K562 (cell line): ENCODE measurements around the gene ATG4D. TPM values are rescaled to one million over a fixed set of nuclear protein-coding genes. Genes with fewer than 3 reads are reported as not detected.

Source experiments
- CAMTA2 ChIP-seq: fragments of 250-450 bp; sonication (Bioruptor Pico); conservative IDR thresholded peaks from 2 replicates; pipeline ENCODE4 v1.5.1; 2022
- CHCHD3 ChIP-seq: fragments of 250-450 bp; sonication (Bioruptor Pico); IDR thresholded peaks from 2 replicates; pipeline ENCODE4 v2.1.2; 2022; ENCODE audit warnings: mild to moderate bottlenecking
- NFYB ChIP-seq: IDR thresholded peaks from 2 replicates; pipeline ENCODE4 v1.6.1; 2011; ENCODE audit warnings: mild to moderate bottlenecking, moderate library complexity; ENCODE audit not compliant: insufficient read length; ENCODE audit errors: extremely low read depth
- NR2C1 ChIP-seq, 2 experiments: fragments of 450-650 bp; IDR thresholded peaks; 2 replicates each; pipeline ENCODE4 v1.6.1; 2017; ENCODE audit warnings: mild to moderate bottlenecking in 2 of 2, antibody characterized with exemption in 1 of 2, inconsistent platforms in 1 of 2, missing compliant biosample characterization in 1 of 2, missing genetic modification characterization in 1 of 2
- RBM25 ChIP-seq: fragments of 200-400 bp; formaldehyde crosslinking; IDR thresholded peaks from 2 replicates; pipeline ENCODE4 v1.6.1; 2018; ENCODE audit warnings: low read length, low read depth, moderate library complexity; ENCODE audit not compliant: severe bottlenecking
- ZFP36 ChIP-seq: fragments of 150-350 bp; IDR thresholded peaks from 2 replicates; pipeline ENCODE4 v1.6.1; 2018; ENCODE audit warnings: low read length, low read depth; ENCODE audit not compliant: partially characterized antibody
- ZSCAN29 ChIP-seq: fragments of 450-650 bp; IDR thresholded peaks from 2 replicates; pipeline ENCODE4 v1.6.1; 2017
- polyA plus RNA-seq, 8 experiments: library from polyadenylated mRNA; depleted of rRNA in 4 of 8; stranded (reverse) in 5 of 8; unstranded in 3 of 8; fragments of >200 nt; fragmentation: Nextera tagmentation in 2 of 8; fragmentation: Illumina TruSeq in 1 of 8; extraction: Ambion mirVana in 2 of 8; extraction: Trizol in 1 of 8; gene quantifications; 2 replicates each; pipeline versions ENCODE4 v1.2.1 to v1.2.3, GENCODE V29; 2011 to 2014; ENCODE audit warnings: inconsistent platforms in 1 of 8, missing spikeins in 1 of 8
- total RNA-seq, 7 experiments: library from RNA; depleted of rRNA in 6 of 7; stranded (reverse); fragments of >200 nt in 6 of 7; fragmentation: Illumina TruSeq in 2 of 7; extraction: Trizol in 2 of 7; gene quantifications; 2 replicates each; pipeline versions ENCODE4 v1.2.1 to v1.2.3, GENCODE V29; 2011 to 2021; ENCODE audit warnings: low replicate concordance in 1 of 7
- TF ChIP-seq, protein P1 (sequence below): fragments of 250-450 bp; sonication (Bioruptor Pico); IDR thresholded peaks from 2 replicates; pipeline ENCODE4 v1.8.0; 2022; ENCODE audit warnings: inconsistent platforms
- TF ChIP-seq, protein P2 (sequence below), 2 experiments: IDR thresholded peaks; 2 replicates each; pipeline ENCODE4 v1.6.1; 2012; ENCODE audit warnings: improper control_type of control experiment in 2 of 2, low read depth in 2 of 2, low read length in 2 of 2, borderline replicate concordance in 1 of 2
- TF ChIP-seq, protein P3 (sequence below): fragments of 450-650 bp; IDR thresholded peaks from 2 replicates; pipeline ENCODE4 v1.7.0; 2016; ENCODE audit warnings: borderline replicate concordance
- TF ChIP-seq, protein P4 (sequence below): fragments of 250-450 bp; sonication (Bioruptor Pico); IDR thresholded peaks from 2 replicates; pipeline ENCODE4 v1.5.0; 2021
- TF ChIP-seq, protein P5 (sequence below), 2 experiments: fragments of 150-350 bp in 1 of 2; IDR thresholded peaks; 2 replicates each; pipeline ENCODE4 v1.6.1; 2012 to 2016; ENCODE audit warnings: low read depth in 2 of 2, low read length in 2 of 2, mild to moderate bottlenecking in 1 of 2, moderate library complexity in 1 of 2

The ATG4D gene
- total and polyA plus RNA-seq, 9 of the 15 experiments (the other 6 are each of a cell fraction or from before 2014, with no cell fraction given) = 0.51 to 66.1 (median 22.9) TPM

DNA sequence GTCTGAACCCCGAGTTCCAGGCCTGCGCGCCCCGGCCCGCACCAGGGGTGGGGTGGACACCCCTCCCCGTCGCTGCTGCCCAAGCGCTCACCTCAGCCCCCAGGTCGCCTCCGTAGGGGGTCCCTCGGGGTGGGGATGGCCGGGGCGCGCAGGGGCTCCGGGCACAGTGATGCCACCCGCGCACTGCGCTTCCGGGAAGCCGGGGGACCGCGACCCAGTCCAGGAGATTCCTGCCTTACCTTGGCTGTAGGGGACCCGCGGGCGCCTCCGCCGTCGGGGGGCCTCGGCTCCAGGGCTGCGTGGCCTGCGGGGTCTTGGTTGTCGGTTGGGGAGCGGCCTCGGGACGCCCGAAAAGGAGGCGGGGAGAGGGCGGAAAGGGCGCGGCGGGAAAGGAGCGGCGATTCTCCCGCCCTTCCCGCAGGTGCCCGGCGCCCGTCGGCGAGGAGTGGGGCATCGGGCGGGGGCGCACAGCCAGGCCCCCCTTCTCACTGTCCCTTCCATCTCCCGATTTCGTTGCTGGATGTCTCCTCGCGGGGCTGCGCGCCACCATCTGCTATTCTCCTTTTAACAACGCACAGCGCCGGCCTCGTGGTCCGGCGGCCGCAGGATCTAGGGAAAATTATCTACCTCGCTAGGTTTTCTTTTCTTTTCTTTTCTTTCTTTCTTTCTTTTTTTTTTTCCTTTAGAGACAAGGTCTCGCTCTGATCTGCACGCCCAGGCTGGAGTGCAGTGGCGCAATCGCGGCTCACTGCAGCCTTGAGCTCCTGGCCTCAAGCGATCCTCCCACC, 40.5 kb upstream of the ATG4D start, which contains the start of gene KEAP1 (continued):
- TF ChIP-seq, protein P1, sequence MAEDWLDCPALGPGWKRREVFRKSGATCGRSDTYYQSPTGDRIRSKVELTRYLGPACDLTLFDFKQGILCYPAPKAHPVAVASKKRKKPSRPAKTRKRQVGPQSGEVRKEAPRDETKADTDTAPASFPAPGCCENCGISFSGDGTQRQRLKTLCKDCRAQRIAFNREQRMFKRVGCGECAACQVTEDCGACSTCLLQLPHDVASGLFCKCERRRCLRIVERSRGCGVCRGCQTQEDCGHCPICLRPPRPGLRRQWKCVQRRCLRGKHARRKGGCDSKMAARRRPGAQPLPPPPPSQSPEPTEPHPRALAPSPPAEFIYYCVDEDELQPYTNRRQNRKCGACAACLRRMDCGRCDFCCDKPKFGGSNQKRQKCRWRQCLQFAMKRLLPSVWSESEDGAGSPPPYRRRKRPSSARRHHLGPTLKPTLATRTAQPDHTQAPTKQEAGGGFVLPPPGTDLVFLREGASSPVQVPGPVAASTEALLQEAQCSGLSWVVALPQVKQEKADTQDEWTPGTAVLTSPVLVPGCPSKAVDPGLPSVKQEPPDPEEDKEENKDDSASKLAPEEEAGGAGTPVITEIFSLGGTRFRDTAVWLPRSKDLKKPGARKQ (CRISPR knock-in tag) = 0 out of 2 replicates have a peak, but pooled peaks have one; percentile 18
- TF ChIP-seq, protein P2, sequence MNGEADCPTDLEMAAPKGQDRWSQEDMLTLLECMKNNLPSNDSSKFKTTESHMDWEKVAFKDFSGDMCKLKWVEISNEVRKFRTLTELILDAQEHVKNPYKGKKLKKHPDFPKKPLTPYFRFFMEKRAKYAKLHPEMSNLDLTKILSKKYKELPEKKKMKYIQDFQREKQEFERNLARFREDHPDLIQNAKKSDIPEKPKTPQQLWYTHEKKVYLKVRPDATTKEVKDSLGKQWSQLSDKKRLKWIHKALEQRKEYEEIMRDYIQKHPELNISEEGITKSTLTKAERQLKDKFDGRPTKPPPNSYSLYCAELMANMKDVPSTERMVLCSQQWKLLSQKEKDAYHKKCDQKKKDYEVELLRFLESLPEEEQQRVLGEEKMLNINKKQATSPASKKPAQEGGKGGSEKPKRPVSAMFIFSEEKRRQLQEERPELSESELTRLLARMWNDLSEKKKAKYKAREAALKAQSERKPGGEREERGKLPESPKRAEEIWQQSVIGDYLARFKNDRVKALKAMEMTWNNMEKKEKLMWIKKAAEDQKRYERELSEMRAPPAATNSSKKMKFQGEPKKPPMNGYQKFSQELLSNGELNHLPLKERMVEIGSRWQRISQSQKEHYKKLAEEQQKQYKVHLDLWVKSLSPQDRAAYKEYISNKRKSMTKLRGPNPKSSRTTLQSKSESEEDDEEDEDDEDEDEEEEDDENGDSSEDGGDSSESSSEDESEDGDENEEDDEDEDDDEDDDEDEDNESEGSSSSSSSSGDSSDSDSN (IDR thresholded peaks at IDR 0.05; ENCODE audit: borderline replicate concordance in 1 of 2, low read depth in 2 of 2, low read length in 2 of 2) = no peak
- TF ChIP-seq ZSCAN29 (no peak), NFYB (no peak), CHCHD3 (CRISPR knock-in tag) (no peak), NR2C1 (IDR thresholded peaks at IDR 0.05) (no peak), NR2C1 (tag; IDR thresholded peaks at IDR 0.05) (no peak), CAMTA2 (no peak), RBM25 (no peak), ZFP36 (no peak)
- TF ChIP-seq, protein P3, sequence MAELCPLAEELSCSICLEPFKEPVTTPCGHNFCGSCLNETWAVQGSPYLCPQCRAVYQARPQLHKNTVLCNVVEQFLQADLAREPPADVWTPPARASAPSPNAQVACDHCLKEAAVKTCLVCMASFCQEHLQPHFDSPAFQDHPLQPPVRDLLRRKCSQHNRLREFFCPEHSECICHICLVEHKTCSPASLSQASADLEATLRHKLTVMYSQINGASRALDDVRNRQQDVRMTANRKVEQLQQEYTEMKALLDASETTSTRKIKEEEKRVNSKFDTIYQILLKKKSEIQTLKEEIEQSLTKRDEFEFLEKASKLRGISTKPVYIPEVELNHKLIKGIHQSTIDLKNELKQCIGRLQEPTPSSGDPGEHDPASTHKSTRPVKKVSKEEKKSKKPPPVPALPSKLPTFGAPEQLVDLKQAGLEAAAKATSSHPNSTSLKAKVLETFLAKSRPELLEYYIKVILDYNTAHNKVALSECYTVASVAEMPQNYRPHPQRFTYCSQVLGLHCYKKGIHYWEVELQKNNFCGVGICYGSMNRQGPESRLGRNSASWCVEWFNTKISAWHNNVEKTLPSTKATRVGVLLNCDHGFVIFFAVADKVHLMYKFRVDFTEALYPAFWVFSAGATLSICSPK = no peak
- TF ChIP-seq, protein P4, sequence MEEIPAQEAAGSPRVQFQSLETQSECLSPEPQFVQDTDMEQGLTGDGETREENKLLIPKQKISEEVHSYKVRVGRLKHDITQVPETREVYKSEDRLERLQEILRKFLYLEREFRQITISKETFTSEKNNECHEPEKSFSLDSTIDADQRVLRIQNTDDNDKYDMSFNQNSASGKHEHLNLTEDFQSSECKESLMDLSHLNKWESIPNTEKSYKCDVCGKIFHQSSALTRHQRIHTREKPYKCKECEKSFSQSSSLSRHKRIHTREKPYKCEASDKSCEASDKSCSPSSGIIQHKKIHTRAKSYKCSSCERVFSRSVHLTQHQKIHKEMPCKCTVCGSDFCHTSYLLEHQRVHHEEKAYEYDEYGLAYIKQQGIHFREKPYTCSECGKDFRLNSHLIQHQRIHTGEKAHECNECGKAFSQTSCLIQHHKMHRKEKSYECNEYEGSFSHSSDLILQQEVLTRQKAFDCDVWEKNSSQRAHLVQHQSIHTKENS = no peak
- TF ChIP-seq, protein P5, sequence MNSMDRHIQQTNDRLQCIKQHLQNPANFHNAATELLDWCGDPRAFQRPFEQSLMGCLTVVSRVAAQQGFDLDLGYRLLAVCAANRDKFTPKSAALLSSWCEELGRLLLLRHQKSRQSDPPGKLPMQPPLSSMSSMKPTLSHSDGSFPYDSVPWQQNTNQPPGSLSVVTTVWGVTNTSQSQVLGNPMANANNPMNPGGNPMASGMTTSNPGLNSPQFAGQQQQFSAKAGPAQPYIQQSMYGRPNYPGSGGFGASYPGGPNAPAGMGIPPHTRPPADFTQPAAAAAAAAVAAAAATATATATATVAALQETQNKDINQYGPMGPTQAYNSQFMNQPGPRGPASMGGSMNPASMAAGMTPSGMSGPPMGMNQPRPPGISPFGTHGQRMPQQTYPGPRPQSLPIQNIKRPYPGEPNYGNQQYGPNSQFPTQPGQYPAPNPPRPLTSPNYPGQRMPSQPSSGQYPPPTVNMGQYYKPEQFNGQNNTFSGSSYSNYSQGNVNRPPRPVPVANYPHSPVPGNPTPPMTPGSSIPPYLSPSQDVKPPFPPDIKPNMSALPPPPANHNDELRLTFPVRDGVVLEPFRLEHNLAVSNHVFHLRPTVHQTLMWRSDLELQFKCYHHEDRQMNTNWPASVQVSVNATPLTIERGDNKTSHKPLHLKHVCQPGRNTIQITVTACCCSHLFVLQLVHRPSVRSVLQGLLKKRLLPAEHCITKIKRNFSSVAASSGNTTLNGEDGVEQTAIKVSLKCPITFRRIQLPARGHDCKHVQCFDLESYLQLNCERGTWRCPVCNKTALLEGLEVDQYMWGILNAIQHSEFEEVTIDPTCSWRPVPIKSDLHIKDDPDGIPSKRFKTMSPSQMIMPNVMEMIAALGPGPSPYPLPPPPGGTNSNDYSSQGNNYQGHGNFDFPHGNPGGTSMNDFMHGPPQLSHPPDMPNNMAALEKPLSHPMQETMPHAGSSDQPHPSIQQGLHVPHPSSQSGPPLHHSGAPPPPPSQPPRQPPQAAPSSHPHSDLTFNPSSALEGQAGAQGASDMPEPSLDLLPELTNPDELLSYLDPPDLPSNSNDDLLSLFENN (IDR thresholded peaks at IDR 0.05; ENCODE audit: low read depth in 2 of 2, low read length in 2 of 2) = no peak
